ENCODE data around the gene USP19. TPM values are rescaled to one million over a fixed set of nuclear protein-coding genes. Genes with fewer than 3 reads are reported as not detected.

Gene USP19
- total RNA-seq, 1 experiment from 2014 or later: 31.5 TPM

DNA sequence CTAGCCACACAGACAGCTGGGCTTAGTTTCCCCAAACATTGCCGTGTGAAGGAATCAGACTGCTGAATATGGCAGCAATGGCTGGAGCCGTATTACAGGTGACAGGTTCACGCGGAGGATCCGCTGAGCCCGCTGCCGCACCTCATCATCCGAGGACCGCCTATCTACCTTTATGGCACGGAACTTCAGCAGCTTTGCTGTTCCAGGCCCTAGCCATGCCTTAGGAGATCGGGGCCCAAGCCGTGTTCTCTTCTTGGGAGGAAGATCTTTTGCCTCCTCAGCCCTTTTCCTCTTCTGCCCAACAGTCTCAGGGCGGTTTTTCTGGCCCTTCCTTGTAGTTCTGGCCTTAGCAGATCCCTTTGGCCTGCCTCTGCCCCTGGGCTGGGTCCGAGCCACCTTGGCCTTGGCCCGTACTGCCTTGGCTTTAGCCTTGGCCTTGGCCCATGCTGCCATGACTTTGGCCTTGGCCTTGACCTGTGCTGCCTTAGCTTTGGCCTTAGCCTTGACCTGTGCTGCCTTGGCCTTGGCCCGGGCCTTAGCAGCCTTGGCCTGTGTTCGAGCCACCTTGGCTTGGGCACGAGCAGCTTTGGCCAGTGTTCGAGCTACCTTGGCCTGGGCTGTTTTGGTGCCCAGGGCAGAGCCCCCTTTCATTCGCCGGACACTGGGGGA, 42.3 kb upstream of the USP19 start:
- H3K27ac ChIP-seq (ENCODE audit: low read length): no peak overlapping the region
- no peak overlapping the region for H3K9ac ChIP-seq (ENCODE audit: low read length)
- H3K4me2 ChIP-seq (ENCODE audit: low read depth, low read length, poor library complexity, severe bottlenecking): no peak overlapping the region
- peaks cover 22% of the 10 kb centered on the region for H3K79me2 ChIP-seq (ENCODE audit: low read length)
- H3K9me2 ChIP-seq (replicated peaks; ENCODE audit: insufficient read depth, low read length): no peaks in the 10 kb centered on the region
- DNase-seq: no peak
- H3K4me1 ChIP-seq (ENCODE audit: low read length): peaks cover 18% of the 10 kb centered on the region
- H3K27me3 ChIP-seq (ENCODE audit: low read length): no peaks in the 10 kb centered on the region
- peaks cover 4% of the 10 kb centered on the region; the same call in 1 of the 2 replicates for H3K9me3 ChIP-seq (ENCODE audit: low read length)
- H4K20me1 ChIP-seq (ENCODE audit: insufficient read depth, low read depth, low read length): no peaks in the 10 kb centered on the region
- H2AFZ ChIP-seq (ENCODE audit: low read length): no peak overlapping the region
- peaks cover 18% of the 10 kb centered on the region; the same call in 1 of the 2 replicates for H3K36me3 ChIP-seq (ENCODE audit: insufficient read depth, low read length)
- no peak overlapping the region for H3K4me3 ChIP-seq (ENCODE audit: low read length)

DNA sequence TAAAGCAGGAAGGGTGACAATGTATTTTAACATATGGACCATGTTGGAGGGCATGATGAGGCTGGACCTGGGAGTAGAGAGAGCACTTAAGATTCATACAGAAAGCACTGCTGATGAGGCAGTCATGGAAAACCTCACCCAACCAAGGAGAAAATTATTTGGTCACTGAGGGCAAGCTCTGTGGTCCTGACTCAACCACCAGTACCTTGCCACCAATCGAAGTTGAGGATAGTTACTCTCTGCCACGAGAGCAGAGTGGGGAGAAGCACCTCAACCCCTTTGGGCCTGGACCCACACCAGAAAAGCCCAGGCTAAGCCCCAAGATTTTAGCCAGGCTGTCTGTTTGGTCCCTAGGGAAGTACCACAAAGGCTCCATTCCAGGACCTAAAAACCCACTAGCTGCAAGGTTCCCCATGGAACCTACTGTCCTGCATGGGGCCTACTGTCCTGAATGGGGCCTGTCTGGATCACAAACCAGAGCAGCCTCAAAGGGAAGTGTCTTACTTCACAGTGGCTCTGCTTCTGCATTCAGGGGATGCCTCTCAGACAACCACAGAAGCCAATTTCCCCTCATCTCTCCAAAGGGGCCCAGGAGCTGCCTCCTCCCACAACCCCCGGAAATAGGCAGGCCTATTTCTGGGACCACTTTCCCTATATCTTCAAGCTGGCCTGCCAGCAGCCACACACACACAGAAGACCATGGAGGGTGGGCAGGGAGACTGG, 41.3 kb upstream of the USP19 start:
- Histone ChIP-seq H2AFZ (ENCODE audit: low read length) (no peak overlapping the region), H3K27me3 (ENCODE audit: low read length) (no peaks in the 10 kb centered on the region), H3K4me2 (ENCODE audit: low read depth, low read length, poor library complexity, severe bottlenecking) (no peak overlapping the region), H3K79me2 (ENCODE audit: low read length) (peaks cover 22% of the 10 kb centered on the region), H3K27ac (ENCODE audit: low read length) (no peak overlapping the region), H4K20me1 (ENCODE audit: insufficient read depth, low read depth, low read length) (no peaks in the 10 kb centered on the region), H3K4me1 (ENCODE audit: low read length) (peaks cover 18% of the 10 kb centered on the region), H3K4me3 (ENCODE audit: low read length) (no peak overlapping the region), H3K9me3 (ENCODE audit: low read length) (peaks cover 3% of the 10 kb centered on the region; the same call in 1 of the 2 replicates), H3K9me2 (replicated peaks; ENCODE audit: insufficient read depth, low read length) (no peaks in the 10 kb centered on the region), H3K36me3 (ENCODE audit: insufficient read depth, low read length) (peaks cover 18% of the 10 kb centered on the region; the same call in 1 of the 2 replicates), H3K9ac (ENCODE audit: low read length) (no peak overlapping the region; the same call in 1 of the 2 replicates)
- no peak for DNase-seq

DNA sequence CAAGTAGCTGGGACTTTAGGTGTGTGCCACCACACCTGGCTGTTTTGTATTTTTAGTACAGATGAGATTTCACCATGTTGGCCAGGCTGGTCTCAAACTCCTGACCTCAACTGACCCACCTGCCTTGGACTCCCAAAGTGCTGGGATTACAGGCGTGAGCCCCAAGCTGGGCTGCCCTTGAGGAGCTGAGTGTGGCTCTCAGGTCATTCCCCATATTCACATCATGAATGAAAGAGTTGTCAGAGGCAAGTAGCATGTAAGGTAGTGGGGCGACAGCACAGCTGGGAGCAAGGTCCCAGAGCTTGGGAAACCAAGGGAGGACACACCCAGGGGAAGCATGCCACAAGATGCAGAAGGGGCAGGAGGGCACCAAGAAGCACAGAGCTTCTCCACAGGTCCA, 40.6 kb upstream of the USP19 start:
- Histone ChIP-seq H3K27me3 (ENCODE audit: low read length) (no peaks in the 10 kb centered on the region), H3K27ac (ENCODE audit: low read length) (no peak overlapping the region)

DNA sequence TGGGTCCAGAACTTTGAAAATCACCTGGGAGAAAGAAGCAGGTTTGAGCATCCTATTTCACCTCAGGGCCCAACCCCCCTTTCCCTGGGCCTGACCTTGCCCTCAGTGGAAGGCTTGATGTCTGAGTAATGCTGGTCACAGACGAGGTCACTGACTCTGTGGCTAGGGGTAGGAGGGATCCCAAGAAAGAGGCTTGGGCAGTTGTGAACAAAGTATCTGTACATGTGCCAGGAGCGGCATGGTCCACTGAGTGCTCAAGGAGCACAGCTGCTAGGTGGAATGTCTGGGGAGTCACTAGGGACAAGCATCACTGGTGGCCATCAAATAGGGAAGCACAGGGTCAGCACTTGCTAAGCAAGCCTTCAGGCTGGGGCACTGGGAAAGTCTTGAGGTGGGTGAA, 38.2 kb upstream of the USP19 start:
- no peaks in the 10 kb centered on the region for H3K27me3 ChIP-seq (ENCODE audit: low read length)
- H3K9ac ChIP-seq (ENCODE audit: low read length): no peak overlapping the region
- H4K20me1 ChIP-seq (ENCODE audit: insufficient read depth, low read depth, low read length): no peaks in the 10 kb centered on the region
- DNase-seq: no peak
- H3K27ac ChIP-seq (ENCODE audit: low read length): no peak overlapping the region
- H3K4me3 ChIP-seq (ENCODE audit: low read length): no peak overlapping the region
- peaks cover under 1% of the 10 kb centered on the region; the same call in 1 of the 2 replicates for H3K79me2 ChIP-seq (ENCODE audit: low read length)
- H3K4me1 ChIP-seq (ENCODE audit: low read length): no peaks in the 10 kb centered on the region
- H3K9me3 ChIP-seq (ENCODE audit: low read length): no peaks in the 10 kb centered on the region
- H2AFZ ChIP-seq (ENCODE audit: low read length): no peak overlapping the region
- H3K36me3 ChIP-seq (ENCODE audit: insufficient read depth, low read length): peaks cover 8% of the 10 kb centered on the region; the same call in 1 of the 2 replicates
- H3K9me2 ChIP-seq (replicated peaks; ENCODE audit: insufficient read depth, low read length): no peaks in the 10 kb centered on the region
- no peak overlapping the region for H3K4me2 ChIP-seq (ENCODE audit: low read depth, low read length, poor library complexity, severe bottlenecking)

More for the DNA sequence above, 40.6 kb upstream of the USP19 start:
- Histone ChIP-seq H3K4me2 (ENCODE audit: low read depth, low read length, poor library complexity, severe bottlenecking) (no peak overlapping the region), H2AFZ (ENCODE audit: low read length) (no peak overlapping the region), H3K4me3 (ENCODE audit: low read length) (no peak overlapping the region), H3K79me2 (ENCODE audit: low read length) (peaks cover 22% of the 10 kb centered on the region), H3K9me3 (ENCODE audit: low read length) (no peaks in the 10 kb centered on the region), H3K9ac (ENCODE audit: low read length) (no peak overlapping the region), H3K9me2 (replicated peaks; ENCODE audit: insufficient read depth, low read length) (no peaks in the 10 kb centered on the region), H3K4me1 (ENCODE audit: low read length) (peaks cover 13% of the 10 kb centered on the region), H4K20me1 (ENCODE audit: insufficient read depth, low read depth, low read length) (no peaks in the 10 kb centered on the region), H3K36me3 (ENCODE audit: insufficient read depth, low read length) (peaks cover 18% of the 10 kb centered on the region; the same call in 1 of the 2 replicates)
- DNase-seq: no peak

DNA sequence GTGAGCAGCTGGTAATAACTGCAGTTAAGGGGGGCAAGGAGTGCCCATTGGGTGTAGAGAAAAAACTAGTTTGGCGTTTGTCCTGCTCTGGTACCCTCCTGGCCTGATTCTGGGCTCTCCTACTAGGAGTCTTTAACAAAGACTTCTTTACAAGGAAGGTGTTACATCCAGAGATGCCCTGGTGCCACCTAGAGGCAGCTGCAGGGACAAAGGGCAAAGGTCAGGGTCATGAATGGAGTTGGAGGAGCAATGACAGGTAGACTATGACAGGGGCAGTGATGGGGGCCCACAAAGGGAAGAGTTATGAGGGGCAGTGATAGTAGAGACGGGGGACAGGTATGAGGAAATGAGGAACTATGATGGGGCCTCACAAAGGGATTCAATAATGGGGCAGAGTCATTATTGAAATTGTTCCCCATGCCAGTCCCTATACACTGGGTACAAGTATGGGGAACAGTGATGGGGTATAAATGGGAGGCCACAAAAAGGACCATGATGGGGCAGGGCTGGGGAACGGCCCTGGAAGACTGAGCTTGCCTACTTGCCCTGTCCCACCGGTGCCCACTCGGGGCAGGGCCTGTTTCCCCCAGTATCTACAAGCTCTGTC, 37.6 kb upstream of the USP19 start:
- no peaks in the 10 kb centered on the region for H4K20me1 ChIP-seq (ENCODE audit: insufficient read depth, low read depth, low read length)
- no peak overlapping the region for H3K9ac ChIP-seq (ENCODE audit: low read length)
- H3K36me3 ChIP-seq (ENCODE audit: insufficient read depth, low read length): peaks cover 2% of the 10 kb centered on the region; the same call in 1 of the 2 replicates
- H3K4me2 ChIP-seq (ENCODE audit: low read depth, low read length, poor library complexity, severe bottlenecking): no peak overlapping the region
- no peaks in the 10 kb centered on the region for H3K27me3 ChIP-seq (ENCODE audit: low read length)
- no peak overlapping the region for H3K4me3 ChIP-seq (ENCODE audit: low read length)
- H3K9me2 ChIP-seq (replicated peaks; ENCODE audit: insufficient read depth, low read length): no peaks in the 10 kb centered on the region
- no peak overlapping the region for H3K27ac ChIP-seq (ENCODE audit: low read length)
- H3K4me1 ChIP-seq (ENCODE audit: low read length): no peaks in the 10 kb centered on the region
- peak; percentile 80 for DNase-seq
- no peaks in the 10 kb centered on the region for H3K9me3 ChIP-seq (ENCODE audit: low read length)
- H3K79me2 ChIP-seq (ENCODE audit: low read length): no peaks in the 10 kb centered on the region
- H2AFZ ChIP-seq (ENCODE audit: low read length): no peak overlapping the region

DNA sequence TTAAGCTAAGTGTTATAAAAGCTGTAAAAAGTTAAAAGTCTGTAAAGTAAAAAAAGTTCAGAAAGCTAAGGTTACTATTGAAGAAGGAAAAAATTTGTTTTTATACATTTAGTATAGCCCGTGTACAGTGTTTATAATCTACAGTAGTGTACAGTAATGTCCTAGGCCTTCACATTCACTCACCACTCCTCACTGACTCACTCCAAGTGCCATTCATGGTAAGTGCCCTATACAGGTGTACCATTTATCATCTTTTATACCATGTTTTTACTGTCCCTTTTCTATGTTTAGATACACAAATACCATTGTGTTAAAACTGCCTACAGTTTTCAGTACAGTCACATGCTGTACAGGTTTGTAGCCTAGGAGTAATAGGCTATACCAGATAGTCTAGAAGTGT, 36.7 kb upstream of the USP19 start:
- DNase-seq: no peak
- no peaks in the 10 kb centered on the region for H3K4me1 ChIP-seq (ENCODE audit: low read length)
- no peaks in the 10 kb centered on the region for H3K9me3 ChIP-seq (ENCODE audit: low read length)
- H4K20me1 ChIP-seq (ENCODE audit: insufficient read depth, low read depth, low read length): no peaks in the 10 kb centered on the region
- no peak overlapping the region for H3K9ac ChIP-seq (ENCODE audit: low read length)
- no peak overlapping the region for H3K27ac ChIP-seq (ENCODE audit: low read length)
- H3K27me3 ChIP-seq (ENCODE audit: low read length): no peaks in the 10 kb centered on the region
- no peaks in the 10 kb centered on the region for H3K79me2 ChIP-seq (ENCODE audit: low read length)
- H3K9me2 ChIP-seq (replicated peaks; ENCODE audit: insufficient read depth, low read length): no peaks in the 10 kb centered on the region
- no peak overlapping the region for H3K4me2 ChIP-seq (ENCODE audit: low read depth, low read length, poor library complexity, severe bottlenecking)
- H3K36me3 ChIP-seq (ENCODE audit: insufficient read depth, low read length): no peaks in the 10 kb centered on the region
- H3K4me3 ChIP-seq (ENCODE audit: low read length): no peak overlapping the region
- H2AFZ ChIP-seq (ENCODE audit: low read length): no peak overlapping the region

DNA sequence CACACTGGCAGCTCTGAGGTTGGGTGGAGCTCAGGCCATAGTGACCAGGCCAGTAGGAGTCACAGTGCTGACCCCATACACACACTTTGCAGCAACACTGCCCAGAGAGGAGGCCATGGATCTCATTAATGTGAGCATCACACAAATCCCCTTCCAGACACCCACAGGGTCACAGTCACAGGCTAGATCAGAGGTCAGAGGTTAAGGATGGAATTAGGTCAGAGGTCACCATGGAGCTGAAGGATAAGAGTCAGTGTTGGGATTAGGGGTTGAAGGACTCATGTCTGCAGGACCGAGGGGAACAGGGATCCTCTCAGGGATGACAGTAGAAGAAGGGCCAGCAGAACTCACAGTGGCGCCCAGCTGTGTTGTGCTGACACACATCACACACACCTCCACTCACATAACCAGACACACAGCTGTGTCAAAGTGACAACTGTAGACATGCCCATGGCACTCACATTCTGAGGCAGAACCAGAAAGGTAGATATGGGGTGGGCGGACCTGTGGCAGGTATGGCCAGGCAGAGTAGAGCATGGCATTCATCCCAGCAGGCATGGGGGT, 32.8 kb upstream of the USP19 start:
- no peak for DNase-seq
- Histone ChIP-seq H3K4me1 (ENCODE audit: low read length) (no peaks in the 10 kb centered on the region), H3K36me3 (ENCODE audit: insufficient read depth, low read length) (no peaks in the 10 kb centered on the region), H4K20me1 (ENCODE audit: insufficient read depth, low read depth, low read length) (no peaks in the 10 kb centered on the region), H3K79me2 (ENCODE audit: low read length) (no peaks in the 10 kb centered on the region), H3K9me3 (ENCODE audit: low read length) (no peaks in the 10 kb centered on the region), H3K27me3 (ENCODE audit: low read length) (no peaks in the 10 kb centered on the region), H2AFZ (ENCODE audit: low read length) (no peak overlapping the region), H3K9ac (ENCODE audit: low read length) (no peak overlapping the region), H3K4me2 (ENCODE audit: low read depth, low read length, poor library complexity, severe bottlenecking) (no peak overlapping the region), H3K9me2 (replicated peaks; ENCODE audit: insufficient read depth, low read length) (no peaks in the 10 kb centered on the region), H3K27ac (ENCODE audit: low read length) (no peak overlapping the region), H3K4me3 (ENCODE audit: low read length) (no peak overlapping the region)

DNA sequence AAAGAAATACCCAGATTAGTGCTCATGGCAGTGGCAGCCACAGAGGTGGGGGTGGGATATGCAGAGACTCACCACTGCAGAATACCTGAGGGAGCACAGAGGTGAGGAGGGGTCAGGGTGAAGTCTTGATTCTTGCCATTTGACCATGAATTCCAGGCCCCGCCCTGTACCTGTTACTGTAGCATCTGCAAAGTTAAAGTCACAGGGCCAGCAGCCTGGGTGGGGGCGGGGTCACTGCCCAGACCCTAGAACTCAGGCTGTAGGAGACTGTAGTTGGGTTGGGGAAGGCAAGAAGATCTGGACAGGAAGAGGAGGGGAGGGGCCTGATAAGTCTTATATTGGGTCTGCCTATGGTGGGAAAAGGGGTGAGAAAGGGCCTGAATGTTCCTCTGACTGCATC, 31.0 kb upstream of the USP19 start:
- Histone ChIP-seq H3K79me2 (ENCODE audit: low read length) (no peaks in the 10 kb centered on the region), H3K27ac (ENCODE audit: low read length) (no peak overlapping the region)

More for the DNA sequence above, 31.0 kb upstream of the USP19 start:
- no peak overlapping the region for H3K4me2 ChIP-seq (ENCODE audit: low read depth, low read length, poor library complexity, severe bottlenecking)
- H4K20me1 ChIP-seq (ENCODE audit: insufficient read depth, low read depth, low read length): no peaks in the 10 kb centered on the region
- H3K9ac ChIP-seq (ENCODE audit: low read length): no peak overlapping the region
- H3K4me3 ChIP-seq (ENCODE audit: low read length): no peak overlapping the region
- H3K9me3 ChIP-seq (ENCODE audit: low read length): no peaks in the 10 kb centered on the region
- DNase-seq: no peak
- no peaks in the 10 kb centered on the region for H3K36me3 ChIP-seq (ENCODE audit: insufficient read depth, low read length)
- H3K4me1 ChIP-seq (ENCODE audit: low read length): no peaks in the 10 kb centered on the region
- H3K9me2 ChIP-seq (replicated peaks; ENCODE audit: insufficient read depth, low read length): no peaks in the 10 kb centered on the region
- H2AFZ ChIP-seq (ENCODE audit: low read length): no peak overlapping the region
- no peaks in the 10 kb centered on the region for H3K27me3 ChIP-seq (ENCODE audit: low read length)

All from Karpas-422 (cell line).